Measurements from ENCODE around the gene ZNF264.

- TF ChIP-seq SUZ12 (IDR thresholded peaks at IDR 0.05; ENCODE audit: extremely low read depth, insufficient read depth, insufficient read length) (no peak), YY1 (IDR thresholded peaks at IDR 0.05; ENCODE audit: insufficient read depth, insufficient read length) (no peak), ZNF274 (IDR thresholded peaks at IDR 0.05; ENCODE audit: low read depth, low read length) (no peak)
Measured at GRCh38 chr19:57241176-57241575, 49.9 kb downstream of the ZNF264 start.

Data from NT2/D1 (cell line).